K562 (cell line): ENCODE data around the gene ACOT7. TPM values are rescaled to one million over a fixed set of nuclear protein-coding genes. Genes with fewer than 3 reads are reported as not detected.

Experiments used
- BRD9 ChIP-seq: fragments of 450-650 bp; IDR thresholded peaks from 2 replicates; pipeline ENCODE4 v1.6.1; 2018; ENCODE audit warnings: low read depth; ENCODE audit not compliant: partially characterized antibody
- CBFA2T3 ChIP-seq: fragments of 450-650 bp; IDR thresholded peaks from 2 replicates; pipeline ENCODE4 v1.6.1; 2017
- E2F3 ChIP-seq: fragments of 250-450 bp; sonication (Bioruptor Pico); IDR thresholded peaks from 2 replicates; pipeline ENCODE4 v1.4.0; 2020; ENCODE audit warnings: mild to moderate bottlenecking
- ETV1 ChIP-seq: fragments of 450-650 bp; conservative IDR thresholded peaks from 2 replicates; pipeline ENCODE4 v1.6.1; 2016; ENCODE audit warnings: missing genetic modification characterization, control low read depth, low read depth, missing compliant biosample characterization
- HMG20B ChIP-seq: fragments of 250-450 bp; sonication (Bioruptor Pico); IDR thresholded peaks from 2 replicates; pipeline ENCODE4 v1.5.0; 2021; ENCODE audit warnings: mild to moderate bottlenecking
- NCOA2 ChIP-seq, 2 experiments: fragments of 450-650 bp; IDR thresholded peaks; 2 replicates each; pipeline ENCODE4 v1.6.1; 2018; ENCODE audit warnings: mild to moderate bottlenecking in 2 of 2, moderate library complexity in 1 of 2; ENCODE audit not compliant: partially characterized antibody in 2 of 2
- NFE2L1 ChIP-seq: fragments of 450-650 bp; IDR thresholded peaks from 2 replicates; pipeline ENCODE4 v1.6.1; 2016; ENCODE audit warnings: missing genetic modification characterization, low read depth, mild to moderate bottlenecking, missing compliant biosample characterization, moderate library complexity, borderline replicate concordance
- PREB ChIP-seq: sonication (generic); formaldehyde crosslinking; IDR thresholded peaks from 2 replicates; pipeline ENCODE4 v1.8.1; 2023; ENCODE audit warnings: mild to moderate bottlenecking, missing genetic modification reagents
- RB1 ChIP-seq: fragments of 450-650 bp; IDR thresholded peaks from 2 replicates; pipeline ENCODE4 v1.6.1; 2017; ENCODE audit warnings: low read depth, mild to moderate bottlenecking
- SIRT6 ChIP-seq: IDR thresholded peaks from one replicate; pipeline ENCODE4 v1.6.1; 2012; ENCODE audit warnings: low read depth, mild to moderate bottlenecking, control low read depth, inconsistent platforms, low read length, moderate library complexity
- SMC3 ChIP-seq: conservative IDR thresholded peaks from 2 replicates; pipeline ENCODE4 v1.6.1; 2011; ENCODE audit warnings: low read depth, low read length, improper control_type of control experiment; ENCODE audit not compliant: insufficient read depth
- SP2 ChIP-seq: IDR thresholded peaks from 2 replicates; pipeline ENCODE4 v1.6.1; 2011; ENCODE audit warnings: mild to moderate bottlenecking, low read depth, low read length, moderate library complexity; ENCODE audit not compliant: poor library complexity, severe bottlenecking; ENCODE audit errors: extremely low read depth
- SRSF9 ChIP-seq: fragments of 200-400 bp; formaldehyde crosslinking; IDR thresholded peaks from 2 replicates; pipeline ENCODE4 v1.6.1; 2017; ENCODE audit warnings: low read depth, low read length, borderline replicate concordance
- STAT5A ChIP-seq: IDR thresholded peaks from 2 replicates; pipeline ENCODE4 v1.6.1; 2012; ENCODE audit warnings: low read length, inconsistent platforms, borderline replicate concordance
- TBP ChIP-seq: optimal IDR thresholded peaks from 2 replicates; pipeline ENCODE3; 2011; ENCODE audit warnings: low read depth, low read length, improper control_type of control experiment
- TCF15 ChIP-seq: fragments of 250-450 bp; sonication (Bioruptor Pico); IDR thresholded peaks from 2 replicates; pipeline ENCODE4 v1.8.0; 2022; ENCODE audit warnings: moderate library complexity, mild to moderate bottlenecking, inconsistent platforms
- TOE1 ChIP-seq, 2 experiments: fragments of 450-650 bp in 1 of 2; sonication (generic) in 1 of 2; formaldehyde crosslinking in 1 of 2; IDR thresholded peaks; 2 replicates each; pipeline versions ENCODE4 v1.7.1 to v1.8.0; 2016 to 2022; ENCODE audit warnings: borderline replicate concordance in 2 of 2, mild to moderate bottlenecking in 2 of 2, antibody characterized with exemption in 1 of 2, inconsistent platforms in 1 of 2, low read depth in 1 of 2, missing genetic modification reagents in 1 of 2, moderate library complexity in 1 of 2
- ZEB2 ChIP-seq: fragments of 450-650 bp; IDR thresholded peaks from 2 replicates; pipeline ENCODE4 v1.6.1; 2016
- ZZZ3 ChIP-seq: fragments of 450-650 bp; IDR thresholded peaks from 2 replicates; pipeline ENCODE4 v1.6.1; 2016; ENCODE audit warnings: antibody characterized with exemption, mild to moderate bottlenecking, moderate library complexity
- polyA plus RNA-seq, 8 experiments: library from polyadenylated mRNA; depleted of rRNA in 4 of 8; stranded (reverse) in 5 of 8; unstranded in 3 of 8; fragments of >200 nt; fragmentation: Nextera tagmentation in 2 of 8; fragmentation: Illumina TruSeq in 1 of 8; extraction: Ambion mirVana in 2 of 8; extraction: Trizol in 1 of 8; gene quantifications; 2 replicates each; pipeline versions ENCODE4 v1.2.1 to v1.2.3, GENCODE V29; 2011 to 2014; ENCODE audit warnings: inconsistent platforms in 1 of 8, missing spikeins in 1 of 8
- total RNA-seq, 7 experiments: library from RNA; depleted of rRNA in 6 of 7; stranded (reverse); fragments of >200 nt in 6 of 7; fragmentation: Illumina TruSeq in 2 of 7; extraction: Trizol in 2 of 7; gene quantifications; 2 replicates each; pipeline versions ENCODE4 v1.2.1 to v1.2.3, GENCODE V29; 2011 to 2021; ENCODE audit warnings: low replicate concordance in 1 of 7
- TF ChIP-seq, protein P1 (sequence below): sonication (generic); formaldehyde crosslinking; IDR thresholded peaks from 2 replicates; pipeline ENCODE4 v1.8.0; 2022; ENCODE audit warnings: missing genetic modification reagents, mild to moderate bottlenecking, moderate library complexity, borderline replicate concordance
- TF ChIP-seq, protein P2 (sequence below), 2 experiments: IDR thresholded peaks; 2 replicates each; pipeline ENCODE4 v1.6.1; 2012; ENCODE audit warnings: improper control_type of control experiment in 2 of 2, low read depth in 2 of 2, low read length in 2 of 2, borderline replicate concordance in 1 of 2
- TF ChIP-seq, protein P3 (sequence below): IDR thresholded peaks from 2 replicates; pipeline ENCODE4 v1.6.1; 2014; ENCODE audit warnings: antibody characterized with exemption

ACOT7 gene
- total and polyA plus RNA-seq, 9 of the 15 experiments (the other 6 are each of a cell fraction or from before 2014, with no cell fraction given), result 7.0 to 92.6 (median 37.2) TPM

DNA sequence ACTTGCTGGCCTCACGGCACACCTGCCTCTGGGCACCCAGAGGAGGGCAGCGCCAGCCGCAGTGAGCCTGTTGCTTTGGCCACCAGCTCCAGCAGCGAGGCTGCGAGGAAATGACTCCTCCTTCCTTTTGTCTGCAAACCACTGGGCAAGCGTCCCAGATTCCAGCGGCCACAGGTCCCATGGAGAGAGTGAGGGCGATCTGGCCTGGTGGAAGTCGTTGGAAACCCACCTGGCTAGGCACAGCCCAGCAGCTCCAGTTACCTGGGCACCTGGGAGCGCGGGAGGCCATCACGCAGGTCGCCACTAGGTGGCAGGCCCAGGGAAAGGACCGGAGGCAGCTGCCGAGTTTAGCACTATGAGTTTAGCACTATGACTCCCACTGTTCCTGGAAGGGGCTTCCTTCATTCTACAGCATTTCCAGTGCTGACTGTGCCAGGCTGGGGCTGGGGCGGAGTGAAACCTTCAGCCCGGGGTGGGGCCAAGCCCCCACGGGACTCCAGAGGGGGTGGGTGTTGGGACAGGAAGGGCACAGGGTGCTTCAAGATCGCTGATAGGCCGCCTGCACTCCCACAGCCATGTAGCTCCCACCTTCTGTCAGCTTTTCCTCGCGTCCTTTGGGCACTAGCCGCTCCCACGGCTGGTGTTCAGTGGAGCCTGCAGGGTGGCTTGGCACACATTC is 29.9 kb upstream of the ACOT7 start (continued):
- TF ChIP-seq TCF15 (CRISPR knock-in tag) (no peak), NFE2L1 (tag) (no peak), CBFA2T3 (no peak), ZZZ3 (no peak), SMC3 (peak; percentile 63), RB1 (peak; percentile 90), SRSF9 (no peak), HMG20B (CRISPR knock-in tag) (no peak), NCOA2 (IDR thresholded peaks at IDR 0.05; ENCODE audit: partially characterized antibody in 2 of 2) (no peak), TBP (no peak), STAT5A (peak; percentile 11; the same call in 1 of the 2 replicates), SP2 (no peak), E2F3 (CRISPR knock-in tag) (no peak), ZEB2 (peak; percentile 92), BRD9 (no peak), TOE1 (IDR thresholded peaks at IDR 0.05; ENCODE audit: borderline replicate concordance) (0 out of 2 replicates have a peak, but pooled peaks have one; percentile 20), TOE1 (CRISPR knock-in tag; IDR thresholded peaks at IDR 0.05; ENCODE audit: borderline replicate concordance, low read depth) (no peak), SIRT6 (no peak), ETV1 (tag) (no peak; the same call in 1 of the 2 replicates), PREB (CRISPR knock-in tag) (no peak)
- TF ChIP-seq, protein P1, sequence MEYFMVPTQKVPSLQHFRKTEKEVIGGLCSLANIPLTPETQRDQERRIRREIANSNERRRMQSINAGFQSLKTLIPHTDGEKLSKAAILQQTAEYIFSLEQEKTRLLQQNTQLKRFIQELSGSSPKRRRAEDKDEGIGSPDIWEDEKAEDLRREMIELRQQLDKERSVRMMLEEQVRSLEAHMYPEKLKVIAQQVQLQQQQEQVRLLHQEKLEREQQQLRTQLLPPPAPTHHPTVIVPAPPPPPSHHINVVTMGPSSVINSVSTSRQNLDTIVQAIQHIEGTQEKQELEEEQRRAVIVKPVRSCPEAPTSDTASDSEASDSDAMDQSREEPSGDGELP (CRISPR knock-in tag), result peak; percentile 54
- TF ChIP-seq, protein P2, sequence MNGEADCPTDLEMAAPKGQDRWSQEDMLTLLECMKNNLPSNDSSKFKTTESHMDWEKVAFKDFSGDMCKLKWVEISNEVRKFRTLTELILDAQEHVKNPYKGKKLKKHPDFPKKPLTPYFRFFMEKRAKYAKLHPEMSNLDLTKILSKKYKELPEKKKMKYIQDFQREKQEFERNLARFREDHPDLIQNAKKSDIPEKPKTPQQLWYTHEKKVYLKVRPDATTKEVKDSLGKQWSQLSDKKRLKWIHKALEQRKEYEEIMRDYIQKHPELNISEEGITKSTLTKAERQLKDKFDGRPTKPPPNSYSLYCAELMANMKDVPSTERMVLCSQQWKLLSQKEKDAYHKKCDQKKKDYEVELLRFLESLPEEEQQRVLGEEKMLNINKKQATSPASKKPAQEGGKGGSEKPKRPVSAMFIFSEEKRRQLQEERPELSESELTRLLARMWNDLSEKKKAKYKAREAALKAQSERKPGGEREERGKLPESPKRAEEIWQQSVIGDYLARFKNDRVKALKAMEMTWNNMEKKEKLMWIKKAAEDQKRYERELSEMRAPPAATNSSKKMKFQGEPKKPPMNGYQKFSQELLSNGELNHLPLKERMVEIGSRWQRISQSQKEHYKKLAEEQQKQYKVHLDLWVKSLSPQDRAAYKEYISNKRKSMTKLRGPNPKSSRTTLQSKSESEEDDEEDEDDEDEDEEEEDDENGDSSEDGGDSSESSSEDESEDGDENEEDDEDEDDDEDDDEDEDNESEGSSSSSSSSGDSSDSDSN (IDR thresholded peaks at IDR 0.05; ENCODE audit: borderline replicate concordance in 1 of 2, low read depth in 2 of 2, low read length in 2 of 2), result peak in 1 of 2 experiments; percentile 71; a peak in 2 of 4 replicates
- TF ChIP-seq, protein P3, sequence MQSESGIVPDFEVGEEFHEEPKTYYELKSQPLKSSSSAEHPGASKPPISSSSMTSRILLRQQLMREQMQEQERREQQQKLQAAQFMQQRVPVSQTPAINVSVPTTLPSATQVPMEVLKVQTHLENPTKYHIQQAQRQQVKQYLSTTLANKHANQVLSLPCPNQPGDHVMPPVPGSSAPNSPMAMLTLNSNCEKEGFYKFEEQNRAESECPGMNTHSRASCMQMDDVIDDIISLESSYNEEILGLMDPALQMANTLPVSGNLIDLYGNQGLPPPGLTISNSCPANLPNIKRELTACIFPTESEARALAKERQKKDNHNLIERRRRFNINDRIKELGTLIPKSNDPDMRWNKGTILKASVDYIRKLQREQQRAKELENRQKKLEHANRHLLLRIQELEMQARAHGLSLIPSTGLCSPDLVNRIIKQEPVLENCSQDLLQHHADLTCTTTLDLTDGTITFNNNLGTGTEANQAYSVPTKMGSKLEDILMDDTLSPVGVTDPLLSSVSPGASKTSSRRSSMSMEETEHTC, result no peak
